Omental fat pad (tissue), 4 donors: ENCODE measurements around the gene TTI1. TPM values are rescaled to one million over a fixed set of nuclear protein-coding genes. Genes with fewer than 3 reads are reported as not detected.

Source experiments
- ATAC-seq: fragments of 150-250 bp; one replicate; pipeline ENCODE4 v1.9.1; 2016; ENCODE audit warnings: mild to moderate bottlenecking, moderate library complexity; ENCODE audit not compliant: low FRiP score
- DNase-seq: peaks from one replicate; pipeline ENCODE4 v3.0.0-alpha.2; 2019; ENCODE audit warnings: low spot score
- total RNA-seq, 4 donors: library from RNA; depleted of rRNA; stranded (reverse); fragments of >200 nt; gene quantifications; one replicate each; pipeline ENCODE4 v1.1.0, GENCODE V29; 2016
- TF ChIP-seq, protein P1 (sequence below), 3 donors: fragments of 450-650 bp; IDR thresholded peaks; one replicate each; pipeline ENCODE4 v1.5.1; 2016 to 2017; ENCODE audit warnings: antibody characterized with exemption in 3 of 3, mild to moderate bottlenecking in 3 of 3, moderate library complexity in 2 of 3

The TTI1 gene
- total RNA-seq, 4 donors from 2014 or later, result 10.6 to 29.3 (median 15.0) TPM

DNA sequence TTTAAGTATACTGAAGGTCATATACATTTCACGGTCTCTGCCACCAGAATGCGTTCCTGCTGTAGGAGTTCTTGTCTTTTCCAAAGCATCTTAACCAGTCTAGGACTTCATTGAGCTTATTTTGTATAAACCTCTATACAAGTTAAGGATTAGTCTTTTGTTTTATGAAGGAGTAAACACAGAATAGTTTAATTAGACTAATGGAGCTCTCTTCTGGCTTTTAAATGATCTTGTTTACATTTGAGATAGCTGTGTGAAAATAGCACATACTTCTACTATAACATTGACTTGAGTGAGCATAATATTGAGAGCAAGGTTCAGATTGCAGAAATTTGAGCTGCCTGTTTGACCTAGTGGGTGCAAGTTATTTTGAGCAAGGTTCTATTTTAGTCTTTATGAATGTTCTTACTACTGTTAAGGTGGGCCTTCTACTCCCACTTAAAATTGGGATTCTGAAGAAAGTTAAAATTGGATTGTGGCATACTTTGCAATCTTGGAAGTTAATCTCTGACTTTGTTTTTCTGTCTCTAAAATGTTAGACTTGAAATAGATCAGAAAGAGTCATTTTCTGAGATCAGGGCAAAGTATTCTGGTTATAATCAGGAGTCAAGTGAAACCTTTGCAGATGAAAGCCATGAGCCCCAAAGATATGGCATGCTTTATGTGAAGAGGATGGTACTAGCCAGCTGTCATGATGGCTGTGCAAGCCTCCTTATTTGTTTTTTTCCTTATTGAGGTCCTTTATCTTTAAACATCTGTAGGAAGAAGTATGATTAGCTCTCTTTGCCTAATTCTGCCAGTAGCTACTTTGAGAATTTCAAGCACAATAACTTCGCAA is 42.1 kb upstream of the TTI1 start:
- TF ChIP-seq, protein P1, sequence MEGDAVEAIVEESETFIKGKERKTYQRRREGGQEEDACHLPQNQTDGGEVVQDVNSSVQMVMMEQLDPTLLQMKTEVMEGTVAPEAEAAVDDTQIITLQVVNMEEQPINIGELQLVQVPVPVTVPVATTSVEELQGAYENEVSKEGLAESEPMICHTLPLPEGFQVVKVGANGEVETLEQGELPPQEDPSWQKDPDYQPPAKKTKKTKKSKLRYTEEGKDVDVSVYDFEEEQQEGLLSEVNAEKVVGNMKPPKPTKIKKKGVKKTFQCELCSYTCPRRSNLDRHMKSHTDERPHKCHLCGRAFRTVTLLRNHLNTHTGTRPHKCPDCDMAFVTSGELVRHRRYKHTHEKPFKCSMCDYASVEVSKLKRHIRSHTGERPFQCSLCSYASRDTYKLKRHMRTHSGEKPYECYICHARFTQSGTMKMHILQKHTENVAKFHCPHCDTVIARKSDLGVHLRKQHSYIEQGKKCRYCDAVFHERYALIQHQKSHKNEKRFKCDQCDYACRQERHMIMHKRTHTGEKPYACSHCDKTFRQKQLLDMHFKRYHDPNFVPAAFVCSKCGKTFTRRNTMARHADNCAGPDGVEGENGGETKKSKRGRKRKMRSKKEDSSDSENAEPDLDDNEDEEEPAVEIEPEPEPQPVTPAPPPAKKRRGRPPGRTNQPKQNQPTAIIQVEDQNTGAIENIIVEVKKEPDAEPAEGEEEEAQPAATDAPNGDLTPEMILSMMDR (IDR thresholded peaks at IDR 0.05), result no peak
- ATAC-seq, result no peak
- no peak for DNase-seq

DNA sequence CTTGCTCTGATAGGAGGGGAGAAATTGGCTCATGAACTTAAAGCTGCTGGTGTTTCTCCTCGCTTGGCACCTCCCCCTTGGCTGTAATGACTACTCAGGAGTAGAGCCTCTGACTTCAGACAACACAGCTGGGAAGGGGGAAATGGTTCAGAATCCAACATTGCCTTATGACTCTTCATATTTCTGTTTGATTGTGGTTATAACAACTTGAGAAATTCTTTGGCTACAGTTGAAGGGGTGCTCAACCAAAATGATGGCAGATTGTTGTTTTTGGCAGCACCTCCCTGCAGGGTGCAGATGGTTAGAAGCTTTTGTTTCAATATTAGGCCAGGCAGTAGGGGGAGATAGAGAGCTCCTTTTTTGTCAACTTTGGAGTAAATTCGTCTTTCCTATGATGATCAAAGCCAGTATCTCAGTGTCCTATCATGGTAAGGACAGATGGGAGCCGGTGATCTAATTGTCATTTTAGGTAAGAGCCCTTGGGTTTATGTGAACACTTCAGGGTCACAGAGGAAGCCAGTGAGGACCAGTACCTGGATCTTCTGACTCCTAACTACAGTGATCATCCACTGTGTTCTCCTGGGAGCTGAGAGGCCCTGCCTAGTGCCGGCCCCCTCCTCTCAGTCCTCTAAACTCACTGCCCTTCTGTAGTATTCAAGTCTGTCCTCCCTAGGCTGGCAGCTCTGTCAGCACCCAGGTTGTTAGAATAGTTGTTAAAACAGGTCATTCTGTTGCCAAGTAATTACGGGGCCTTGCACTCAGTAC is 40.2 kb upstream of the TTI1 start:
- ATAC-seq (peak; percentile 83), DNase-seq (no peak)
- TF ChIP-seq, protein P1 (IDR thresholded peaks at IDR 0.05), result peak in 2 of 3 donors; percentile 30 to 48

DNA sequence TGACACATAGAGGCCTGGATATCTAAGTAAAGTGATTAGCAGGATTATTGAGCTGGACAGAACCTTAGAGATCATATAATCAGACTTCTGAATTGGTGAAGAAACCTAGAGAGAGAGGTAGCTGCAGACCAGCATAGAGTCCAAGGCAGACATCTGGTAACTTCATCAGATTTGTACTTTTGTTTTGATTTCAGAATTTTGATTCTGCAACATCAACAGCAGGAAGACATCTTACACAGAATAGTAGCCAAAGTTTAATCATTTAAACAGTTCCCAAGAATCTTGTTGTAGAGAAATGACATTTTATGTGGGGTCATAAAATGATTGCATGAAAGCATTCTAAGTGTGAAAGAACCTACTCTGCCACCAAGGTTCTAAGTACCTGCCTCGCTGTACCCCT is 39.6 kb upstream of the TTI1 start:
- ATAC-seq (no peak), DNase-seq (no peak)
- TF ChIP-seq, protein P1 (IDR thresholded peaks at IDR 0.05), result no peak

DNA sequence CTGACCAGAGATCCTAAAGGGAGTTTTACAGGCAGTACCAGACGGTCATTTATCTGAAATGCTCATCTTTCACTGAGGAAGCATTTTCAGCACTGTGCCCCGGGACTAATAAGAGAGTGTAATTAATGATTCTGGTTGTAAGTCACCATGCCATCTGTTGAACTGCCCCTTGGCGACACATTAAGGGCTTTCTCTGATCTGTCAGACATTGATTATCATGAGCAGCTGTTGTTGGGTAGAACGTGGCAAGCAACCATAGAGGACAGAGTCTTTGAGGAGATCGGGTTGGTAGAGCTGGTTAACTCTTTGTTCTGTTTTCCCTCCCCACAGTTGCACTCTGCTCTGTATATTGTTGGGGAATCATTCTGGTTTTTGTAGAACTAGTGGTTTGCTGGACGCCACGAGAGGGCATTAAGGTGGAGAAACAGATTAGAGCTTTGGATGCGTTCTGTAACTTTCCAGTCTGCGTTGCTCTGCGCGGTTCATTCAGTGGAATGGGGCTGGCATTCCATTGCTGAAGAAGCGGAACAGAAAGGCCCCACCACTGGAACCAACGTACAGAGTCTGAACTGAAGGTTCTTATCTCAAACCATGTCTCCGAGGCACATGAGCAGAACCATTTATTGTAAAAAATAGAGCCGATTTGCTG is 34.6 kb upstream of the TTI1 start:
- TF ChIP-seq, protein P1 (IDR thresholded peaks at IDR 0.05), result no peak

DNA sequence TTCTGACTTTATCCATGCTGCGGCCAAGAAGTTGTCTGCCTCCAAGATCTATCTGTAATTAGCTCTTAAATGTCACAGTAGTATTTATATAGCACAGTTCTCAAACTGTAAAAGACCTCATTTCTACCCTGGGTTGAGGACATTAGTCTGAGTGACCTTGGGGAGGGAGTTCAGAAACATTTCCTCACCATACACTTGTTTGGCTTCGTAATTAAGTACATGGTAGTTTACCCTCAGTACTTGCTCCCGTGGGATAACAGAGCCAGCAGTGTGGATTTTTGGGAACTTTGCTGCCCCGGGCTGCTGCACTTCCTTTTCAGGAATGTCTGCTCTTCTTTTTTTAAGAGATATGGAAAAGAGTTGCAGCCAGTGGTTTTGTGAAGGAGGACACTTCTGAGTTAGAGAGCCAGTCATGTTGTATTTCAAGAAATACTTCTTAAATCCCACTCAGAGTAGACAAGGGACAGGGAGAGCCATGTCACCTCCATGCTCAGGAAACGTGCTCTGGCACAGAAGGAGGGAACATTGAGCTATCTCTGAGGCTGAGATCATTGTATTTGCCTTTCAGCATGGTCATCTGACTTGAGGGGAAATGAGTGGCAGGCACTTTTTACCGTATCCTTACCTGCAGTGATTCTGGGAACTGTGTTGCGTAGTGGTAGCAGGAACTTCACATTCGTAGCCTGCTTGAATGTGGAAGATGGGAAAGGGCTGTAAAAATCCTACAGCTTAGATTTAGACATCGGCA is 33.9 kb upstream of the TTI1 start:
- ATAC-seq (no peak), DNase-seq (no peak)
- TF ChIP-seq, protein P1 (IDR thresholded peaks at IDR 0.05), result no peak

More for the DNA sequence above, 34.6 kb upstream of the TTI1 start:
- ATAC-seq, result no peak
- DNase-seq, result no peak

DNA sequence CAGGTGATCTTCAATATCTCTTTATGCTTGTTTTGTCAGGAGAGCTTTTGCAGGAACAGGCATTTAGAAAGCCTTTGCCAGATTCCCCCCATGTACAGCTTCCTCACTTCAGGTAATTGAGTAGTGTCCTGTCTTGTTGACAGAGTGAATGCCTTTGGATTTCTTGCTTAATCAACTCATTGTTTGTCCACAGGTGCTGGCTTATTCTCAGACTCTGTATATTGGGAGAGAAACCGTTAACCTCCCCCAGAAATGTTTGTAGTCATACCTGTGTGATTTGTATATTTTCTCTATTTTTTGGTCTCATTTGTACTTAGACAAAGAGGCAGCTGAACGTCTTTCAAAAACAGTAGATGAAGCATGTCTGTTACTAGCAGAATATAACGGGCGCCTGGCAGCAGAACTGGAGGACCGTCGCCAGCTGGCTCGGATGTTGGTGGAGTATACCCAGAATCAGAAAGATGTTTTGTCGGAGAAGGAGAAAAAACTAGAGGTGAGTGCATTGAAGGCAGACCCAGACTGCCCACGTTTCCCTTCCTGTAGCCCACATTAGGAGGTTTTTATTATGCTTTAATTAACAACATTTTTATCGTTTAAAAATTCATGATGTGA is 32.6 kb upstream of the TTI1 start:
- DNase-seq (no peak), ATAC-seq (no peak)
- TF ChIP-seq, protein P1 (IDR thresholded peaks at IDR 0.05), result no peak
